ENCODE results near the gene PPP6R1. TPM values are rescaled to one million over a fixed set of nuclear protein-coding genes. Genes with fewer than 3 reads are reported as not detected.

Gene PPP6R1
- total RNA-seq, 1 experiment from 2014 or later = 79.7 TPM

DNA sequence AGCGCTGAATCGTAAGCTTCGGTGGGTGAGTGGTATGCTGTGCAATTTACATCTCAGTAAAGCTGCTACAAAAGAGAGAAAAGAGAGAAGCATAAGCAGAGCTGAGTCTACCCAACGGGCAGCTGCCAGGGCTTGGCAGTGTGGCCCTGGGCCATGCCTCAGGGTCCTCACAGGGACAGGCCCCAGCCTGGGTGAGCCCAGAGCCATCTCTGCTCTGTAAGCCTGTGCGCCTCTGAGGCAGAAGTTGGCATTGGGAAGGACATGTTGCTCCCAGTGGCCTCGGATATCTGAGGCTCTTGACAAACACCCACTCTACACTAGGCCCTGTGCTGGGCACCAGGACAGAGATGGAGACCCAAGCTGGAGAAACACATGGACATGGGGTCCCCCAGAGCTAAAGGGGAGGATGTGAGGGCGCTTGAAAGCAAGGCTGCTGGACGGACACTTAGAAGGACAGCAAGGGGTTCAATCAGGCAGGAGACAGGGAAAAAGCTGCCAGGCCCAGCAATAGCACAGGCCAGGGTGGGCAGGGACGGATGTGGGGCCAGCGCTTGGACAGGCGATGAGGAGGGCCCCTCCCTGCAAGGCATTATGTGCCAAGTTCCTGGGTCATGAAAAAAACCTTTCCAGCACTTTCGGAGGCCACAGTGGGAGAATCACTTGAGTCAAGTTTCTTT is 14.7 kb downstream of the PPP6R1 start:
- Histone ChIP-seq H2BK15ac (ENCODE audit: low read depth, low read length) (no peak overlapping the region), H3K56ac (ENCODE audit: insufficient read length, low read depth, low read length) (no peak overlapping the region), H3K79me1 (ENCODE audit: insufficient read depth, low read depth, low read length, poor library complexity, severe bottlenecking) (no peaks in the 10 kb centered on the region), H2BK120ac (ENCODE audit: low read depth, low read length, poor library complexity, severe bottlenecking) (no peak overlapping the region), H4K8ac (replicated peaks; ENCODE audit: insufficient read length, low read depth, low read length) (no peak overlapping the region), H3K23me2 (ENCODE audit: insufficient read length, low read depth, low read length, poor library complexity, severe bottlenecking) (no peaks in the 10 kb centered on the region), H3K4me1 (ENCODE audit: insufficient read depth, low read length) (no peaks in the 10 kb centered on the region), H4K91ac (ENCODE audit: insufficient read length, low read depth, low read length) (no peak overlapping the region), H3K79me2 (ENCODE audit: insufficient read depth, low read length) (peaks cover 2% of the 10 kb centered on the region; the same call in 1 of the 2 replicates), H3K27ac (ENCODE audit: insufficient read length, low read depth, low read length) (no peak overlapping the region), H3K18ac (ENCODE audit: insufficient read length, low read depth, low read length) (no peak overlapping the region), H3K14ac (ENCODE audit: insufficient read depth, low read length) (no peak overlapping the region), H3K27me3 (ENCODE audit: insufficient read depth, low read length) (no peaks in the 10 kb centered on the region), H2AFZ (ENCODE audit: low read length) (no peak overlapping the region), H3K9me3 (ENCODE audit: control insufficient read depth, low read depth, low read length) (no peaks in the 10 kb centered on the region), H4K5ac (ENCODE audit: insufficient read length, low read depth, low read length) (no peak overlapping the region), H2BK20ac (ENCODE audit: low read depth, low read length, poor library complexity, severe bottlenecking) (no peak overlapping the region), H2AK5ac (ENCODE audit: insufficient read length, low read length) (no peak overlapping the region), H3K9ac (ENCODE audit: extremely low read depth, insufficient read length, low read length) (no peak overlapping the region), H2BK12ac (ENCODE audit: insufficient read length, low read depth, low read length) (no peak overlapping the region), H2BK5ac (ENCODE audit: insufficient read length, low read length) (no peak overlapping the region), H3K4me2 (ENCODE audit: insufficient read depth, insufficient read length, low read length) (no peak overlapping the region), H3K23ac (ENCODE audit: insufficient read length, low read depth, low read length) (no peak overlapping the region), H3K4ac (ENCODE audit: low read depth, low read length) (no peak overlapping the region), H4K20me1 (ENCODE audit: control insufficient read depth, insufficient read depth, insufficient read length) (no peaks in the 10 kb centered on the region), H3T11ph (ENCODE audit: low read length) (no peak overlapping the region)
- H3K4me3 Mint-ChIP-seq = no peak overlapping the region
- no peaks in the 10 kb centered on the region for H3K9me3 Mint-ChIP-seq
- H3K36me3 Mint-ChIP-seq (ENCODE audit: insufficient read depth in 1 of 3, low read depth in 3 of 3) = peaks cover 15 to 58% (median 56%) of the 10 kb centered on the region in 3 experiments; a peak in 6 of 7 replicates
- no peaks in the 10 kb centered on the region for H3K27me3 Mint-ChIP-seq (ENCODE audit: low read depth)
- no CpG with 5 or more reads among the region's 12 CpGs for WGBS (ENCODE audit: extremely low coverage, insufficient read length, low lambda C conversion rate)
- H3K27ac Mint-ChIP-seq = no peak overlapping the region; a peak in 1 of 7 replicates
- no peaks in the 10 kb centered on the region for H3K4me1 Mint-ChIP-seq
- no peak for DNase-seq
- TF ChIP-seq, protein P1, sequence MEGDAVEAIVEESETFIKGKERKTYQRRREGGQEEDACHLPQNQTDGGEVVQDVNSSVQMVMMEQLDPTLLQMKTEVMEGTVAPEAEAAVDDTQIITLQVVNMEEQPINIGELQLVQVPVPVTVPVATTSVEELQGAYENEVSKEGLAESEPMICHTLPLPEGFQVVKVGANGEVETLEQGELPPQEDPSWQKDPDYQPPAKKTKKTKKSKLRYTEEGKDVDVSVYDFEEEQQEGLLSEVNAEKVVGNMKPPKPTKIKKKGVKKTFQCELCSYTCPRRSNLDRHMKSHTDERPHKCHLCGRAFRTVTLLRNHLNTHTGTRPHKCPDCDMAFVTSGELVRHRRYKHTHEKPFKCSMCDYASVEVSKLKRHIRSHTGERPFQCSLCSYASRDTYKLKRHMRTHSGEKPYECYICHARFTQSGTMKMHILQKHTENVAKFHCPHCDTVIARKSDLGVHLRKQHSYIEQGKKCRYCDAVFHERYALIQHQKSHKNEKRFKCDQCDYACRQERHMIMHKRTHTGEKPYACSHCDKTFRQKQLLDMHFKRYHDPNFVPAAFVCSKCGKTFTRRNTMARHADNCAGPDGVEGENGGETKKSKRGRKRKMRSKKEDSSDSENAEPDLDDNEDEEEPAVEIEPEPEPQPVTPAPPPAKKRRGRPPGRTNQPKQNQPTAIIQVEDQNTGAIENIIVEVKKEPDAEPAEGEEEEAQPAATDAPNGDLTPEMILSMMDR (conservative IDR thresholded peaks at IDR 0.05) = no peak

All from H9 (cell line).